HCT116 (cell line): ENCODE results near the gene APOLD1.

ENCODE experiments used
- EGR1 ChIP-seq: IDR thresholded peaks from 2 replicates; pipeline ENCODE4 v1.6.1; 2012; ENCODE audit warnings: low read depth
- EZH2 ChIP-seq: fragments of 200-600 bp; sonication (generic); IDR thresholded peaks from 2 replicates; pipeline ENCODE4 v1.6.1; 2017; ENCODE audit warnings: antibody characterized with exemption, mixed run types
- POLR2AphosphoS5 ChIP-seq: IDR thresholded peaks from 2 replicates; pipeline ENCODE4 v1.6.1; 2011; ENCODE audit warnings: mild to moderate bottlenecking, low read depth, low read length, moderate library complexity
- SIN3A ChIP-seq: IDR thresholded peaks from 2 replicates; pipeline ENCODE4 v1.6.1; 2012; ENCODE audit warnings: low read depth
- YY1 ChIP-seq: IDR thresholded peaks from 2 replicates; pipeline ENCODE4 v1.6.1; 2011; ENCODE audit warnings: low read length, low read depth, moderate library complexity, mild to moderate bottlenecking; ENCODE audit not compliant: insufficient replicate concordance; ENCODE audit errors: extremely low read depth
- TF ChIP-seq, protein P1 (sequence below), 3 experiments: fragments of 200-600 bp in 1 of 3; sonication (generic) in 1 of 3; IDR thresholded peaks in 2 of 3; conservative IDR thresholded peaks in 1 of 3; 2 replicates each; pipeline ENCODE4 v1.5.1; 2012 to 2017; ENCODE audit warnings: low read depth in 2 of 3, low read length in 2 of 3, antibody characterized with exemption in 1 of 3, borderline replicate concordance in 1 of 3, control low read depth in 1 of 3, mild to moderate bottlenecking in 1 of 3, mixed read lengths in 1 of 3, mixed run types in 1 of 3, moderate library complexity in 1 of 3; ENCODE audit not compliant: insufficient read depth in 1 of 3
- TF ChIP-seq, protein P2 (sequence below): IDR thresholded peaks from 2 replicates; pipeline ENCODE4 v1.6.1; 2012; ENCODE audit warnings: low read depth
- TF ChIP-seq, protein P3 (sequence below): IDR thresholded peaks from 2 replicates; pipeline ENCODE4 v1.6.1; 2012
- TF ChIP-seq, protein P4 (sequence below): IDR thresholded peaks from 2 replicates; pipeline ENCODE4 v1.6.1; 2011; ENCODE audit warnings: mild to moderate bottlenecking, low read length, moderate library complexity; ENCODE audit not compliant: insufficient replicate concordance; ENCODE audit errors: extremely low read depth
- TF ChIP-seq, protein P5 (sequence below): IDR thresholded peaks from 2 replicates; pipeline ENCODE4 v1.6.1; 2012

DNA sequence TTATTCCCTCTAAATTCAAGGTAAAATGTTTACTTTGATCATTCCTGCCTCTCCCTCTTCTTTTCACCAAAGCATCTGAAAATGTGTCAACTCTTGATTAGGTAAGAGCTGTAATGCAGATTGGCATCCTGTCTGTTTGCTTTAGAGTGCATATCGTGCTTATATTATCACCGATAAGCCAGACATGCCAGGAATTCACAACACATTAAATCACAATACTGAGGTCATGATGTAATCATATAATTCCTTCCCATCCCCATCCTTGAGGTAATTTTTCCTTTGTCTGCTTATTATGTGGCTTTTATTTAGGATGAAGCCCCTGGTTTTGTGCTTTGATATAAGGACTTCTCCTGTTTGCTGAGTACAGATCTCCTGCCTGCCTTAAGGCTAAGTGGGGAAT is 37.8 kb downstream of the APOLD1 start:
- TF ChIP-seq, protein P1, sequence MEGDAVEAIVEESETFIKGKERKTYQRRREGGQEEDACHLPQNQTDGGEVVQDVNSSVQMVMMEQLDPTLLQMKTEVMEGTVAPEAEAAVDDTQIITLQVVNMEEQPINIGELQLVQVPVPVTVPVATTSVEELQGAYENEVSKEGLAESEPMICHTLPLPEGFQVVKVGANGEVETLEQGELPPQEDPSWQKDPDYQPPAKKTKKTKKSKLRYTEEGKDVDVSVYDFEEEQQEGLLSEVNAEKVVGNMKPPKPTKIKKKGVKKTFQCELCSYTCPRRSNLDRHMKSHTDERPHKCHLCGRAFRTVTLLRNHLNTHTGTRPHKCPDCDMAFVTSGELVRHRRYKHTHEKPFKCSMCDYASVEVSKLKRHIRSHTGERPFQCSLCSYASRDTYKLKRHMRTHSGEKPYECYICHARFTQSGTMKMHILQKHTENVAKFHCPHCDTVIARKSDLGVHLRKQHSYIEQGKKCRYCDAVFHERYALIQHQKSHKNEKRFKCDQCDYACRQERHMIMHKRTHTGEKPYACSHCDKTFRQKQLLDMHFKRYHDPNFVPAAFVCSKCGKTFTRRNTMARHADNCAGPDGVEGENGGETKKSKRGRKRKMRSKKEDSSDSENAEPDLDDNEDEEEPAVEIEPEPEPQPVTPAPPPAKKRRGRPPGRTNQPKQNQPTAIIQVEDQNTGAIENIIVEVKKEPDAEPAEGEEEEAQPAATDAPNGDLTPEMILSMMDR (IDR thresholded peaks at IDR 0.05 in 2 of 3, conservative IDR thresholded peaks at IDR 0.05 in 1 of 3; ENCODE audit: borderline replicate concordance in 1 of 3, insufficient read depth in 1 of 3, low read depth in 2 of 3, low read length in 2 of 3) = no peak
- TF ChIP-seq POLR2AphosphoS5 (no peak), EZH2 (no peak), YY1 (no peak), EGR1 (no peak), SIN3A (no peak)
- TF ChIP-seq, protein P2, sequence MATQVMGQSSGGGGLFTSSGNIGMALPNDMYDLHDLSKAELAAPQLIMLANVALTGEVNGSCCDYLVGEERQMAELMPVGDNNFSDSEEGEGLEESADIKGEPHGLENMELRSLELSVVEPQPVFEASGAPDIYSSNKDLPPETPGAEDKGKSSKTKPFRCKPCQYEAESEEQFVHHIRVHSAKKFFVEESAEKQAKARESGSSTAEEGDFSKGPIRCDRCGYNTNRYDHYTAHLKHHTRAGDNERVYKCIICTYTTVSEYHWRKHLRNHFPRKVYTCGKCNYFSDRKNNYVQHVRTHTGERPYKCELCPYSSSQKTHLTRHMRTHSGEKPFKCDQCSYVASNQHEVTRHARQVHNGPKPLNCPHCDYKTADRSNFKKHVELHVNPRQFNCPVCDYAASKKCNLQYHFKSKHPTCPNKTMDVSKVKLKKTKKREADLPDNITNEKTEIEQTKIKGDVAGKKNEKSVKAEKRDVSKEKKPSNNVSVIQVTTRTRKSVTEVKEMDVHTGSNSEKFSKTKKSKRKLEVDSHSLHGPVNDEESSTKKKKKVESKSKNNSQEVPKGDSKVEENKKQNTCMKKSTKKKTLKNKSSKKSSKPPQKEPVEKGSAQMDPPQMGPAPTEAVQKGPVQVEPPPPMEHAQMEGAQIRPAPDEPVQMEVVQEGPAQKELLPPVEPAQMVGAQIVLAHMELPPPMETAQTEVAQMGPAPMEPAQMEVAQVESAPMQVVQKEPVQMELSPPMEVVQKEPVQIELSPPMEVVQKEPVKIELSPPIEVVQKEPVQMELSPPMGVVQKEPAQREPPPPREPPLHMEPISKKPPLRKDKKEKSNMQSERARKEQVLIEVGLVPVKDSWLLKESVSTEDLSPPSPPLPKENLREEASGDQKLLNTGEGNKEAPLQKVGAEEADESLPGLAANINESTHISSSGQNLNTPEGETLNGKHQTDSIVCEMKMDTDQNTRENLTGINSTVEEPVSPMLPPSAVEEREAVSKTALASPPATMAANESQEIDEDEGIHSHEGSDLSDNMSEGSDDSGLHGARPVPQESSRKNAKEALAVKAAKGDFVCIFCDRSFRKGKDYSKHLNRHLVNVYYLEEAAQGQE = no peak
- TF ChIP-seq, protein P3, sequence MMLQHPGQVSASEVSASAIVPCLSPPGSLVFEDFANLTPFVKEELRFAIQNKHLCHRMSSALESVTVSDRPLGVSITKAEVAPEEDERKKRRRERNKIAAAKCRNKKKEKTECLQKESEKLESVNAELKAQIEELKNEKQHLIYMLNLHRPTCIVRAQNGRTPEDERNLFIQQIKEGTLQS = no peak
- TF ChIP-seq, protein P4, sequence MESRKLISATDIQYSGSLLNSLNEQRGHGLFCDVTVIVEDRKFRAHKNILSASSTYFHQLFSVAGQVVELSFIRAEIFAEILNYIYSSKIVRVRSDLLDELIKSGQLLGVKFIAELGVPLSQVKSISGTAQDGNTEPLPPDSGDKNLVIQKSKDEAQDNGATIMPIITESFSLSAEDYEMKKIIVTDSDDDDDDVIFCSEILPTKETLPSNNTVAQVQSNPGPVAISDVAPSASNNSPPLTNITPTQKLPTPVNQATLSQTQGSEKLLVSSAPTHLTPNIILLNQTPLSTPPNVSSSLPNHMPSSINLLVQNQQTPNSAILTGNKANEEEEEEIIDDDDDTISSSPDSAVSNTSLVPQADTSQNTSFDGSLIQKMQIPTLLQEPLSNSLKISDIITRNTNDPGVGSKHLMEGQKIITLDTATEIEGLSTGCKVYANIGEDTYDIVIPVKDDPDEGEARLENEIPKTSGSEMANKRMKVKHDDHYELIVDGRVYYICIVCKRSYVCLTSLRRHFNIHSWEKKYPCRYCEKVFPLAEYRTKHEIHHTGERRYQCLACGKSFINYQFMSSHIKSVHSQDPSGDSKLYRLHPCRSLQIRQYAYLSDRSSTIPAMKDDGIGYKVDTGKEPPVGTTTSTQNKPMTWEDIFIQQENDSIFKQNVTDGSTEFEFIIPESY = no peak
- TF ChIP-seq, protein P5, sequence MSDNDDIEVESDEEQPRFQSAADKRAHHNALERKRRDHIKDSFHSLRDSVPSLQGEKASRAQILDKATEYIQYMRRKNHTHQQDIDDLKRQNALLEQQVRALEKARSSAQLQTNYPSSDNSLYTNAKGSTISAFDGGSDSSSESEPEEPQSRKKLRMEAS = no peak
